ENCODE results near the gene CYTH2. TPM values are rescaled to one million over a fixed set of nuclear protein-coding genes. Genes with fewer than 3 reads are reported as not detected.

Gene CYTH2, protein sequence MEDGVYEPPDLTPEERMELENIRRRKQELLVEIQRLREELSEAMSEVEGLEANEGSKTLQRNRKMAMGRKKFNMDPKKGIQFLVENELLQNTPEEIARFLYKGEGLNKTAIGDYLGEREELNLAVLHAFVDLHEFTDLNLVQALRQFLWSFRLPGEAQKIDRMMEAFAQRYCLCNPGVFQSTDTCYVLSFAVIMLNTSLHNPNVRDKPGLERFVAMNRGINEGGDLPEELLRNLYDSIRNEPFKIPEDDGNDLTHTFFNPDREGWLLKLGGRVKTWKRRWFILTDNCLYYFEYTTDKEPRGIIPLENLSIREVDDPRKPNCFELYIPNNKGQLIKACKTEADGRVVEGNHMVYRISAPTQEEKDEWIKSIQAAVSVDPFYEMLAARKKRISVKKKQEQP
- 10 to 100 TPM; 40.1 to 50.7 (median 48.4) TPM for total RNA-seq

DNA sequence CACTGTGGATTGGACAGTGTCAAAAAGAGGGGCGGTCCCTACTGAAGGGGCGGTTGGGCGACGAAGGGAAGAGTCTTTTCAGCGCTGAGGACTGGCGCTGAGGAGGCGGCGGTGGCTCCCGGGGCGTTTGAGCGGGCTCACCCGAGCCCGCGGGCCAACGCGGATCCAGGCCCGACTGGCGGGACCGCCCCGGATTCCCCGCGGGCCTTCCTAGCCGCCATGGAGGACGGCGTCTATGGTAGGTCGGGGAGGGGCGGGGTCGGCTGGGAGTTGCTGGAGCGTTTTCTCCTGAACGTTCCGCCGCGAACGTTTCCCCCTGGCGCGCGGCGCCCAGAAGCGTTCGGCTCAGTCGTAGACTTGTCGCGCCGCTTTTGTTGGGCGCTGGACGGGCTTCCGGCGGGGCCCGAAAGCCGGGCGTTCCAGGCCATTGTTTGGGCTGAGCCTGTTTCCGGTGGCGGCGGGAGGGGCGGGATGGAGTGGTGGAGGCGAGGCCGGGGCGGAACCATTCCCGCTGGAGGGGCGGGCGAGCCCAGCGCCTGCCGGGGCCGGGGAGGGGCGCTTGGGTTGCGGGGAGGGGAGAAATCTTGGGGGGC is at the start of gene CYTH2:
TSS of gene CYTH2 (plus strand) at position 81 of the 593 bp plus-strand sequence. CDS start at position 220, 139 bp downstream.
- no peaks in the 10 kb centered on the region for H3K9me3 ChIP-seq
- peaks cover 34 to 43% (median 42%) of the 10 kb centered on the region in 4 donors for H3K36me3 ChIP-seq
- no peak for DNase-seq (ENCODE audit: extremely low spot score)
- peak within 1 kb of the TSS; percentile 98 to 99 (median 98) for H3K27ac ChIP-seq (replicated peaks in 1 of 4)
- intact Hi-C loops (cut with DNase I), result no loop called here
- peaks cover 15 to 45% (median 23%) of the 10 kb centered on the region in 4 donors for H3K4me1 ChIP-seq
- H3K27me3 ChIP-seq, result no peaks in the 10 kb centered on the region
- 2% methylated on average over 19 of the region's 66 CpGs for WGBS
- peak within 1 kb of the TSS; percentile 87 to 99 (median 94) for H3K4me3 ChIP-seq
- TF ChIP-seq POLR2AphosphoS5 (IDR thresholded peaks at IDR 0.05) (peak; percentile 79 to 96), POLR2A (IDR thresholded peaks at IDR 0.05; ENCODE audit: low read depth) (peak; percentile 93), EP300 (IDR thresholded peaks at IDR 0.05) (no peak)
- TF ChIP-seq, protein P1, sequence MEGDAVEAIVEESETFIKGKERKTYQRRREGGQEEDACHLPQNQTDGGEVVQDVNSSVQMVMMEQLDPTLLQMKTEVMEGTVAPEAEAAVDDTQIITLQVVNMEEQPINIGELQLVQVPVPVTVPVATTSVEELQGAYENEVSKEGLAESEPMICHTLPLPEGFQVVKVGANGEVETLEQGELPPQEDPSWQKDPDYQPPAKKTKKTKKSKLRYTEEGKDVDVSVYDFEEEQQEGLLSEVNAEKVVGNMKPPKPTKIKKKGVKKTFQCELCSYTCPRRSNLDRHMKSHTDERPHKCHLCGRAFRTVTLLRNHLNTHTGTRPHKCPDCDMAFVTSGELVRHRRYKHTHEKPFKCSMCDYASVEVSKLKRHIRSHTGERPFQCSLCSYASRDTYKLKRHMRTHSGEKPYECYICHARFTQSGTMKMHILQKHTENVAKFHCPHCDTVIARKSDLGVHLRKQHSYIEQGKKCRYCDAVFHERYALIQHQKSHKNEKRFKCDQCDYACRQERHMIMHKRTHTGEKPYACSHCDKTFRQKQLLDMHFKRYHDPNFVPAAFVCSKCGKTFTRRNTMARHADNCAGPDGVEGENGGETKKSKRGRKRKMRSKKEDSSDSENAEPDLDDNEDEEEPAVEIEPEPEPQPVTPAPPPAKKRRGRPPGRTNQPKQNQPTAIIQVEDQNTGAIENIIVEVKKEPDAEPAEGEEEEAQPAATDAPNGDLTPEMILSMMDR (IDR thresholded peaks at IDR 0.05), result no peak

DNA sequence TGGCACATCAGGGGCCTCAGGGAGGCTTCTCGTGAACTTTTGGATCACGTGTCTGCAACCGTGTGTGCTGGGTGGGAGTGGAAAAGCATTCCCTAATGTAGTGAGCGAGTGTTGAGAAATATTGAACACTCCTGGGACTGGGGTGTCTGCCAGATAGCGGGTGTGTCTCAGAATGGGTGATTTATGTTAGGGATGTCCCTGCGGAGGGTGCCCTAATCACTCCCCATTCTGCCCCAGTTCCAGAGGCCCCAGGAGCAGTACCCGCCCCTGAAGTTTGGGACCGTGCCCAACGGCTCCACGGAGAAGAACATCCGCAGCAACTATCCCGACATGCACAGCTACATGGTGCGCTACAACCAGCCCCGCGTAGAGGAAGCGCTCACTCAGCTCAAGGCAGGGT is 47.6 kb upstream of the CYTH2 start:
- DNase-seq (ENCODE audit: extremely low spot score), result no peak
- intact Hi-C loops (cut with DNase I), result no loop called here
- WGBS, result 55% methylated on average over 5 of the region's 16 CpGs
- peaks cover 0 to 2% (median 0%) of the 10 kb centered on the region in 4 donors for H3K4me1 ChIP-seq
- peaks cover 0 to 27% (median 7%) of the 10 kb centered on the region in 4 donors for H3K27me3 ChIP-seq
- H3K27ac ChIP-seq (replicated peaks in 1 of 4), result no peak overlapping the region
- TF ChIP-seq POLR2AphosphoS5 (IDR thresholded peaks at IDR 0.05) (no peak), POLR2A (IDR thresholded peaks at IDR 0.05; ENCODE audit: low read depth) (no peak), EP300 (IDR thresholded peaks at IDR 0.05) (no peak)
- TF ChIP-seq, protein P1 (IDR thresholded peaks at IDR 0.05), result no peak
- no peak overlapping the region for H3K4me3 ChIP-seq
- no peaks in the 10 kb centered on the region for H3K36me3 ChIP-seq
- no peaks in the 10 kb centered on the region for H3K9me3 ChIP-seq

DNA sequence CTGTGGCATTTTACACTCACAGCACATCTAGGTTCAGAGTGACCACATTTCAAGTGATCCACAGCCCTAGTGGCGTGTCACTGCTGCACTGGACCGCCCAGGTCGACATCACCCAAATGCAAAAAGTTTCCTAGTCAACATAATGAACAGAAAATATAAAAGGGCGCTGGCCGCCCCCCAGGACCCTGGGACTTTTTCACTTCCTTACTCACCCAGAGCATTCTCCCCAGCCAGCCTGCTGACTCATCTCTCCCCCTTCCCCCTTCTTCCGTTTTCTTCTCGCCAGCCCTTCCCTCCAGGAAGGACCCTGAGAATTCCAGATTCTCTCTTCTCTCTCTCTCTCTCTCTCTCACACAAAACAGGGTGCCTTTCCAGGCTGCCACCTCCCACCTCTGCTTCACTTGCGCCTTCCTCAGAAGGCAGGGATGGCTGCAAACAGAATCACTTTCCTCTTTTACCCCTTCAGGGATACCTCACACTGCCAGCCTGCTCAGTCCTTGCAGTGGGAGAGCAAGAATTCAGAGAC is 44.4 kb upstream of the CYTH2 start:
- H3K27ac ChIP-seq (replicated peaks in 1 of 4), result no peak overlapping the region
- H3K27me3 ChIP-seq, result no peaks in the 10 kb centered on the region
- 31% methylated on average over 8 of the region's 8 CpGs for WGBS
- H3K4me3 ChIP-seq, result no peak overlapping the region
- no peaks in the 10 kb centered on the region for H3K36me3 ChIP-seq
- intact Hi-C loops (cut with DNase I), result no loop called here
- no peaks in the 10 kb centered on the region for H3K9me3 ChIP-seq
- DNase-seq (ENCODE audit: extremely low spot score), result no peak
- TF ChIP-seq POLR2A (IDR thresholded peaks at IDR 0.05; ENCODE audit: low read depth) (no peak), POLR2AphosphoS5 (IDR thresholded peaks at IDR 0.05) (no peak), EP300 (IDR thresholded peaks at IDR 0.05) (no peak)
- TF ChIP-seq, protein P1 (IDR thresholded peaks at IDR 0.05), result no peak
- H3K4me1 ChIP-seq, result no peaks in the 10 kb centered on the region

DNA sequence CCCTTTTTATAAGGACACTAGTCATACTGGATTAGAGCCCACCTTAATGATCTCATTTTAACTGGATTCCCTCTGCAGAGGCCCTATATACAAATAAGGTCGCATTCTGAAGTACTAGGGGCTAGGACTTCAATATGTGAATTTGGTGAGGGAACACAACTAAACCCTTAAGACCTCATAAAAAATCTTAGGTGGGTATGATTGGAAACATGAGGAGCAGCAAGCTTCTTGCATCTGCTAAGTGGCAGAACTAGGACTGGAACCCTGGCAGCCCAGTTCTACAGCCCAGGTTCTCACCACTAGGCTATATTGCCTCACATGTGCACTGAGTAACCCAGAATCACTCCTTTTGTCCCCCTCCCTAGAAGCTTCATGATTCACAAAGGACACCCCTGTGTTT is 40.5 kb upstream of the CYTH2 start:
- TF ChIP-seq, protein P1 (IDR thresholded peaks at IDR 0.05), result no peak
- TF ChIP-seq POLR2A (IDR thresholded peaks at IDR 0.05; ENCODE audit: low read depth), result no peak
- no peak for TF ChIP-seq POLR2AphosphoS5 (IDR thresholded peaks at IDR 0.05)
- TF ChIP-seq EP300 (IDR thresholded peaks at IDR 0.05), result no peak
- 100% methylated on average over 1 of the region's 1 CpG for WGBS
- DNase-seq (ENCODE audit: extremely low spot score), result no peak

More for the DNA sequence above, 40.5 kb upstream of the CYTH2 start:
- H3K27me3 ChIP-seq, result no peaks in the 10 kb centered on the region
- H3K36me3 ChIP-seq, result no peaks in the 10 kb centered on the region
- no peak overlapping the region for H3K27ac ChIP-seq (replicated peaks in 1 of 4)
- intact Hi-C loops (cut with DNase I), result no loop called here
- H3K9me3 ChIP-seq, result no peaks in the 10 kb centered on the region
- no peaks in the 10 kb centered on the region for H3K4me1 ChIP-seq
- no peak overlapping the region for H3K4me3 ChIP-seq
